ENCODE results near the gene SLC2A6. TPM values are rescaled to one million over a fixed set of nuclear protein-coding genes. Genes with fewer than 3 reads are reported as not detected.

The SLC2A6 gene
- total RNA-seq, 2 donors from 2014 or later = 2.4 to 2.8 TPM

DNA sequence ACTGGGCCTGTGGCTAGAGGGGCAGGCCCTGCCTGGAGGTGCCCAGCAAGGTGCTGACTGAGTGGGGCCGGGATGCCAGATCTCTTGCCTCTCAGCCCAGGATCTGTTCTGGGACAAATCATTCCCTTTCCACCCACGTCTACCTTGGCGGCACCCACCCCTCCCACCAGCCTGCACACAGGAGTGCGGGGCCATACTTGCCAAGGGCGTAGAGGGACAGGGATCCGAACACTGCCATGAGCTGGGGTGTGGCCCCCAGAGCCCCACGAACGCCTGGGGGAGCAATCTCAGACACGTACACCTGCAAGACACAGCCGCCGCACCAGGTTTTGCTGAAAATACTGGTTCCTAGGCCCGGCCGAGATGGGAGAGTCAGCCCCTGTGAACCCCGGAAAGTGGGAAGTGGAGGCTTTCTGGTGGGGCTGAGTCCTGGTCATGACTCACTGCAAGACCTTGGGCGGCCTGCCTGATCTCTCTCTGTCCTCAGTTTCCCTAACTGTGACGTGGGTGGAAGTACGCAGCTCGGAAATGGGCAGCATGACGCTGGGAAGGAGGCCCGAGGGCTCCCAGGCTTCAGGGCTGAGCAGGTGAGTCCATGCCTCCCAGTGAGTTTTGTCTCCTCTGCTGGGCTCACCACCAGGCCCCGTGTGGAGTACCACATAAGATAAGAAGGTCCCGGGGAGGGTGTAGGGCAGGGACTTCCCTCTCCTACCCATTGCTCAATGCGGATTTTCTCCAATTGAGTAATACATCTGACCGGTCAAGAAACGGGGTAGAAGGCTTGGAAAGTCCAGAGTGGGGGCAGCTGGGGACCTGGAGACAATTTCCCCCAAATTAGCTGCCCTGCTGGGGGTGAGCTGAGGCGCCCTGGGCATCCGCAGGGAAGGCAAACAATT lies 2.6 kb downstream of the SLC2A6 start:
- DNase-seq = no peak
- no peaks in the 10 kb centered on the region for H3K9me3 ChIP-seq
- no peaks in the 10 kb centered on the region for H3K36me3 ChIP-seq
- no peak overlapping the region for H3K27ac ChIP-seq
- no peak overlapping the region for H3K4me3 ChIP-seq
- H3K27me3 ChIP-seq = no peaks in the 10 kb centered on the region
- no peak for TF ChIP-seq CTCF (IDR thresholded peaks at IDR 0.05)
- intact Hi-C loops (cut with DNase I) = no loop called here
- H3K9ac ChIP-seq (ENCODE audit: low read depth in 2 of 2, low read length in 2 of 2) = no peak overlapping the region
- H3K4me1 ChIP-seq = peaks cover 15% of the 10 kb centered on the region

- H3K27me3 ChIP-seq = no peaks in the 10 kb centered on the region
- H3K9me3 ChIP-seq = no peaks in the 10 kb centered on the region
- TF ChIP-seq CTCF (IDR thresholded peaks at IDR 0.05) = no peak
- intact Hi-C loops (cut with DNase I) = no loop called here
- H3K4me3 ChIP-seq = no peak overlapping the region
- no peaks in the 10 kb centered on the region for H3K36me3 ChIP-seq
- no peak for DNase-seq
- H3K9ac ChIP-seq (ENCODE audit: low read depth in 2 of 2, low read length in 2 of 2) = no peak overlapping the region
- peaks cover 15% of the 10 kb centered on the region for H3K4me1 ChIP-seq
- no peak overlapping the region for H3K27ac ChIP-seq
Observed at GRCh38 chr9:133475292-133476012, 3.4 kb downstream of the SLC2A6 start.

DNA sequence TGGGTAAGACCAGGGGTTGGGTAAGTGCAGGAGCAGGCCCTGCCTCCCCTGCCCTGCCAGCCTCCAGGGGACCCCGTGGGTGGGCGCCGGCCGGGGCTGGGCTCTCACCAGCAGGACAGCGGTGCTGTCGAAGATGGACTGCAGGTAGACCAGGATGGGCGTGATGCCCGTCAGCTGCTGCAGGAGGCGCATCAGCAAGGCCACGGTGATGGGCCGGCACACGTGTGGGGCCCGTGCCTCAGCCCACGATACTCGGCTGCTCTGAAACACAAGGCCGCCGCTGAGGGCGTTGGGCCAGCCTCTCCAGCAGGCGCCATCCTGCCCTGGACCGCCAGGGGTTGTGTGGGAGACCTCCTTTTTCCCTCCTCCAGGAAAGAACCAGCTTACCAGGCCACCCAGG lies 4.0 kb downstream of the SLC2A6 start:
- intact Hi-C loops (cut with DNase I) = no loop called here
- no peak overlapping the region for H3K4me3 ChIP-seq
- no peak overlapping the region for H3K9ac ChIP-seq (ENCODE audit: low read depth in 2 of 2, low read length in 2 of 2)
- no peak for DNase-seq
- no peaks in the 10 kb centered on the region for H3K36me3 ChIP-seq
- H3K27ac ChIP-seq = no peak overlapping the region
- peaks cover 15% of the 10 kb centered on the region for H3K4me1 ChIP-seq
- no peak for TF ChIP-seq CTCF (IDR thresholded peaks at IDR 0.05)
- H3K9me3 ChIP-seq = no peaks in the 10 kb centered on the region
- no peaks in the 10 kb centered on the region for H3K27me3 ChIP-seq

DNA sequence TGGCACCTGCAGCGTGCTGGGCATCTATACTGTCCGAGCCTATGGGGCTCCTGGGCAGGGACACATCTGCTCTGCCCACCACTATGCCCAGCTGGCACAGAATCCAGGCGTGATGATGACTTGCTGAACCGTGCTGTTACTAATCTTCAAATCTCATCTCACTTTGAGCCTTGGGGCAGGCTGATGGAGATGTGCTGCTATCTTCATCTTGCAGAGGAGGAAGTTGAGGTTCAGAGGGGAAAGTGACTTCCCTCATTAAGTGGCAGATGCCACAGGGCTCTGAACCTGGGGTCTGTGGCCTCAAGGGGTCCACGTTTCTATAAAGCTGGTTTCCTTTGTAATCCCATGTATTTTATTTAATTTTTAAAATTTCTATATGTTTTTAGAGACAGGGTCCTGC lies 4.7 kb downstream of the SLC2A6 start:
- Histone ChIP-seq H3K4me3 (no peak overlapping the region), H3K9me3 (no peaks in the 10 kb centered on the region), H3K36me3 (no peaks in the 10 kb centered on the region), H3K4me1 (peaks cover 9% of the 10 kb centered on the region), H3K27ac (no peak overlapping the region), H3K27me3 (no peaks in the 10 kb centered on the region), H3K9ac (ENCODE audit: low read depth in 2 of 2, low read length in 2 of 2) (peak overlapping the region in 1 of 2 donors; percentile 24)
- no peak for TF ChIP-seq CTCF (IDR thresholded peaks at IDR 0.05)
- DNase-seq = no peak
- intact Hi-C loops (cut with DNase I) = no loop called here

DNA sequence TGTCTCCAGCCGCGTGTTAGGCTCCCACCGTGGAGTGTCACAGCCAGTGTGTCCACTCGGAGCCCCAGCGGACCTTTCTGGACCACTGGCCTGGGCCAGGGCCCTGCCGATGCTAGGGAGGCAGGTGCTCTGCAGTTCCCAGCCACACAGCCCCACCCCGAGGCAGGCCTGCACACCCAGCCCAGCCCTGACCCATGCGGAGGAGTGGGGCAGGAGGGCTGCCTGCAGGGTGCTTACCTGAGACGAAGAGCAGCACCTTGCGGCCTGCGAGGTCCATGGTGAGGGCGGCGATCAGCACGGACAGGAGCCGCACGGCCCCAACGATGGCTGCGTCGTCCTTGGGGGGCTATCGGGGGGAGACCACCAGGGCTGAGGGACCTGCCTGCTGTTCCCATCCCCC lies 5.2 kb downstream of the SLC2A6 start:
- intact Hi-C loops (cut with DNase I) = no loop called here
- no peaks in the 10 kb centered on the region for H3K9me3 ChIP-seq
- no peaks in the 10 kb centered on the region for H3K27me3 ChIP-seq
- no peak overlapping the region for H3K4me3 ChIP-seq
- TF ChIP-seq CTCF (IDR thresholded peaks at IDR 0.05) = no peak
- H3K4me1 ChIP-seq = peaks cover 6% of the 10 kb centered on the region
- no peak overlapping the region for H3K9ac ChIP-seq (ENCODE audit: low read depth in 2 of 2, low read length in 2 of 2)
- H3K36me3 ChIP-seq = no peaks in the 10 kb centered on the region
- H3K27ac ChIP-seq = no peak overlapping the region
- no peak for DNase-seq

Measured in colonic mucosa (tissue), 4 donors.